ENCODE data around the gene BRPF3. TPM values are rescaled to one million over a fixed set of nuclear protein-coding genes. Genes with fewer than 3 reads are reported as not detected.

Gene BRPF3
- polyA plus RNA-seq, 3 donors, result 1.1 to 9.2 (median 1.3) TPM

DNA sequence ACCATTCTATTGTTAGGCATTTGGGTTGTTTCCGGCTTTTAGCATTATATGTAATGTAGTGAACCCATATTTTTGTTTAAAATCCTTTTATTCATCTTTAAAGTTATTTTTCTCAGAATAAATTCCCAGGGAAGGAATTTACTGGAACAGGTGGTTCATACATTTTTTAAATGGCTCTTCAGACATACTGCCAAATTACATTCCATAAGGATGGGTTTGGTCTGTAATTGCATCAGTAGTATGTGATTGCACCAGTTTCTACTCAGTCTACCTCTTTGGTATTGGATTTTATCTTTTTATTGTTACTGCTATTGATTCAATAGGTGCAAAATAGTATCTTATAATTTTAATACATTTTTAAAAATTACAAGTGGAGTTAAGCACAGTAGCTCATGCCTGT lies 27.2 kb downstream of the BRPF3 start:
- intact Hi-C loops (cut with micrococcal nuclease), result no loop called here
- Mint-ChIP-seq H3K4me1 (peaks cover 29% of the 10 kb centered on the region), H3K36me3 (peaks cover 73 to 75% of the 10 kb centered on the region in 2 donors)

DNA sequence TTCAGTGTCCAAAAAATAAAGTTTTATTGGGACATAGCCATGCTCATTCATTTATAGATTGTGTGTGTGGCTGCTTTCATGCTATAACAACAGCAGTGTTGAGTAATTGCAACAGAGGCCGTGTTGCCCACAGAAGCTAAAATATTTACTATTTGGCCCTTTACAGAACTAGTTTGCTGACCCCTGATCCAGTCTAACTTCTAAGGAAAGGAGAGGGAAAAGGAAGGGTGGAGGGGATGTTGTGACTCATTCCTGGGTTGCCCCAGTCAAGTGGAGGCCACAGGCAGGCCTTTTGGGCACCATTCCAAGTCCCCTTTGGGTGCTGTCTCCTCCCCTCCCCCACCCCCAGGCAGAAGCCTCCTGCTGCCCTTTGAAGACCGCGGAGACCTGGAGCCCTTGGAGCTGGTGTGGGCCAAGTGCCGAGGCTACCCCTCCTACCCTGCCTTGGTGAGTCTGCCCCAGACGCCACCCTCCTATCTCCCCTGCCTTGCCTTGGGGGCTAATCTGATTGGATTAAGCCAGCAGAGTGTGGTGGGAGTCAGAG lies 28.4 kb downstream of the BRPF3 start:
- Histone ChIP-seq H3K36me3 (replicated peaks in 1 of 2; ENCODE audit: control insufficient read depth in 1 of 2, insufficient read depth in 2 of 2, low read length in 2 of 2) (peaks cover 58 to 91% of the 10 kb centered on the region in 2 donors), H3K27me3 (ENCODE audit: control insufficient read depth in 2 of 2, insufficient read depth in 2 of 2, low read length in 2 of 2) (no peaks in the 10 kb centered on the region), H2AFZ (ENCODE audit: insufficient read depth, low read depth, low read length, poor library complexity, severe bottlenecking) (no peak overlapping the region), H3K9ac (ENCODE audit: insufficient read depth, low read length, poor library complexity, severe bottlenecking) (no peak overlapping the region), H3K27ac (ENCODE audit: low read depth in 1 of 2, low read length in 2 of 2) (peak overlapping the region in 1 of 2 donors; percentile 44), H4K20me1 (ENCODE audit: insufficient read depth, low read length) (no peaks in the 10 kb centered on the region), H3K4me2 (replicated peaks; ENCODE audit: extremely low read depth, low read length, poor library complexity, severe bottlenecking) (no peak overlapping the region), H3K4me3 (replicated peaks in 1 of 3; ENCODE audit: low read depth in 2 of 3, low read length in 3 of 3) (no peak overlapping the region), H3K4me1 (ENCODE audit: control insufficient read depth in 1 of 2, insufficient read depth in 2 of 2, low read length in 2 of 2) (peaks cover 8 to 13% of the 10 kb centered on the region in 2 donors), H3K79me2 (ENCODE audit: insufficient read depth, low read length) (no peaks in the 10 kb centered on the region), H3K9me3 (replicated peaks in 1 of 2; ENCODE audit: control insufficient read depth in 1 of 2, insufficient read depth in 1 of 2, low read length in 2 of 2) (no peaks in the 10 kb centered on the region)
- Mint-ChIP-seq H3K27ac (peak overlapping the region in 2 of 7 donors; percentile 51 to 63), H3K4me1 (peaks cover 16% of the 10 kb centered on the region), H3K27me3 (ENCODE audit: low read depth in 3 of 3) (no peaks in the 10 kb centered on the region), H3K9me3 (no peaks in the 10 kb centered on the region), H3K4me3 (no peak overlapping the region), H3K36me3 (peaks cover 81% of the 10 kb centered on the region in 2 donors)
- WGBS (ENCODE audit: insufficient coverage), result 93% methylated on average over 3 of the region's 5 CpGs
- TF ChIP-seq, protein P1, sequence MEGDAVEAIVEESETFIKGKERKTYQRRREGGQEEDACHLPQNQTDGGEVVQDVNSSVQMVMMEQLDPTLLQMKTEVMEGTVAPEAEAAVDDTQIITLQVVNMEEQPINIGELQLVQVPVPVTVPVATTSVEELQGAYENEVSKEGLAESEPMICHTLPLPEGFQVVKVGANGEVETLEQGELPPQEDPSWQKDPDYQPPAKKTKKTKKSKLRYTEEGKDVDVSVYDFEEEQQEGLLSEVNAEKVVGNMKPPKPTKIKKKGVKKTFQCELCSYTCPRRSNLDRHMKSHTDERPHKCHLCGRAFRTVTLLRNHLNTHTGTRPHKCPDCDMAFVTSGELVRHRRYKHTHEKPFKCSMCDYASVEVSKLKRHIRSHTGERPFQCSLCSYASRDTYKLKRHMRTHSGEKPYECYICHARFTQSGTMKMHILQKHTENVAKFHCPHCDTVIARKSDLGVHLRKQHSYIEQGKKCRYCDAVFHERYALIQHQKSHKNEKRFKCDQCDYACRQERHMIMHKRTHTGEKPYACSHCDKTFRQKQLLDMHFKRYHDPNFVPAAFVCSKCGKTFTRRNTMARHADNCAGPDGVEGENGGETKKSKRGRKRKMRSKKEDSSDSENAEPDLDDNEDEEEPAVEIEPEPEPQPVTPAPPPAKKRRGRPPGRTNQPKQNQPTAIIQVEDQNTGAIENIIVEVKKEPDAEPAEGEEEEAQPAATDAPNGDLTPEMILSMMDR (IDR thresholded peaks at IDR 0.05), result no peak
- intact Hi-C loops (cut with micrococcal nuclease), result no loop called here
- DNase-seq, result peak in 2 of 3 donors; percentile 39 to 49

More for the DNA sequence above, 27.2 kb downstream of the BRPF3 start:
- Histone ChIP-seq H4K20me1 (ENCODE audit: insufficient read depth, low read length) (no peaks in the 10 kb centered on the region), H3K9ac (ENCODE audit: insufficient read depth, low read length, poor library complexity, severe bottlenecking) (no peak overlapping the region), H3K9me3 (replicated peaks in 1 of 2; ENCODE audit: control insufficient read depth in 1 of 2, insufficient read depth in 1 of 2, low read length in 2 of 2) (no peaks in the 10 kb centered on the region), H3K79me2 (ENCODE audit: insufficient read depth, low read length) (no peaks in the 10 kb centered on the region), H3K4me3 (replicated peaks in 1 of 3; ENCODE audit: low read depth in 2 of 3, low read length in 3 of 3) (no peak overlapping the region), H3K27ac (ENCODE audit: low read depth in 1 of 2, low read length in 2 of 2) (no peak overlapping the region), H2AFZ (ENCODE audit: insufficient read depth, low read depth, low read length, poor library complexity, severe bottlenecking) (no peak overlapping the region), H3K36me3 (replicated peaks in 1 of 2; ENCODE audit: control insufficient read depth in 1 of 2, insufficient read depth in 2 of 2, low read length in 2 of 2) (peaks cover 47 to 81% of the 10 kb centered on the region in 2 donors), H3K4me2 (replicated peaks; ENCODE audit: extremely low read depth, low read length, poor library complexity, severe bottlenecking) (no peak overlapping the region), H3K27me3 (ENCODE audit: control insufficient read depth in 2 of 2, insufficient read depth in 2 of 2, low read length in 2 of 2) (no peaks in the 10 kb centered on the region), H3K4me1 (ENCODE audit: control insufficient read depth in 1 of 2, insufficient read depth in 2 of 2, low read length in 2 of 2) (peaks cover 19 to 24% of the 10 kb centered on the region in 2 donors)
- no peak for DNase-seq
- TF ChIP-seq, protein P1 (IDR thresholded peaks at IDR 0.05), result no peak
- H3K27me3 Mint-ChIP-seq (ENCODE audit: low read depth in 3 of 3), result peaks cover 0 to 1% (median 0%) of the 10 kb centered on the region in 3 donors
- H3K4me3 Mint-ChIP-seq, result no peak overlapping the region
- no CpG with 5 or more reads among the region's 1 CpG for WGBS (ENCODE audit: insufficient coverage)
- H3K27ac Mint-ChIP-seq, result no peak overlapping the region
- H3K9me3 Mint-ChIP-seq, result no peaks in the 10 kb centered on the region

Measured in CD14-positive monocyte (primary cell).